HG03095 (cell line): Measurements from ENCODE around the gene CTU1.

Experiments used
- ATAC-seq: cut with Tn5 transposase; IDR thresholded peaks from one replicate; pipeline ENCODE4 v1.9.1; 2021; ENCODE audit warnings: moderate library complexity; ENCODE audit not compliant: unreplicated experiment

The CTU1 gene

DNA sequence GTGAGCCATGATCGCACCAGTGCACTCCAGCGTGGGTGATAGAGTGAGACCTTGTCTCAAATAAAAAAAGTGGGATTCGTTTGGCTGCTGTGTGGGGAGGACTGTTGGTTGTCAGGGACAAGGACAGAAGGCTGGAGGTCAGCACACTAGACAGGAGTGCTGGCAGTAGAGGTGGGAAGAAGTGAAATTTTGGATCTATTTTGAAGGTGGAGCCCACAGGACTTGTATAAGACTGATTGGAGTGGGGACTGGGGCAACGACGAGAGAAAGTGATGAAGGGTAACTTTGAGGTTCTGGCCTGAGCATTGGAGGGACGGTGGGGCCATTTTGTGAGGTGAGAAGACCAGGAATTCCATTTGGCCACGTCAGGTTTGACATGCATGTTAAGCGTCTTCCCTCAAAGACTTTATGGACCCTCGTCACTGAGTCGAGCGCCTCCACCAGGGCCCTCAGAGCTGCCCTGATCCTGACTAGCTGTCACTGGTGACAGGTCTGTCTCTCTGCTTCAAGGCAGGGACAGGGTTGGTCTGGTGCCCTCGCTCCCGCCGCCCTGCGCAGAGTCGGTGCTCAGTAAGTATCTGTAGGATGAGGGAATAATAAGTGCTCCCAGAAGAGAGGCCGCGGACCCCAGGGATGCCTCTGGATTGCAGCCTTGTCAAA lies 673 bp downstream of the CTU1 start:
- no peak for ATAC-seq

DNA sequence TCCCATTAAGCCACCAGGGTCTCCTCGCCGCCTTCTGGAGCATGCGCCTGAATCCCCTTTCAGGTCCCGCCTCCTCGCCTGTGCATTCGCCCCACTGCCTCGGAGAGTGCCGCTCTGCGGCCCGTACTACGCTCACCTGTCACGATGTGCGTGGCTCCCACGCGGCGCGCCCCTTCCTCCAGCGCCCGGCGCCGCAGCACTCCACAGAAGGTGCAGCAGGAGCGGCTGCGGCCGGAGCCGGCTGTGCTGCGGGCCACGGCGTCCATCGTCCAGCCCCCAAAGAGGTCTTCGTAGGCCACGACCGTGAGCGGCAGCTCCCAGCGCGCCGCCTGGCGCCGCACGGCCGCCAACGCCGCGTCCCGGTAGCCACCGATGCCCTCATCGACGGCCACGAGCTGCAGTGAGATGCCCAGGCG lies 4.3 kb downstream of the CTU1 start:
- ATAC-seq, result no peak

DNA sequence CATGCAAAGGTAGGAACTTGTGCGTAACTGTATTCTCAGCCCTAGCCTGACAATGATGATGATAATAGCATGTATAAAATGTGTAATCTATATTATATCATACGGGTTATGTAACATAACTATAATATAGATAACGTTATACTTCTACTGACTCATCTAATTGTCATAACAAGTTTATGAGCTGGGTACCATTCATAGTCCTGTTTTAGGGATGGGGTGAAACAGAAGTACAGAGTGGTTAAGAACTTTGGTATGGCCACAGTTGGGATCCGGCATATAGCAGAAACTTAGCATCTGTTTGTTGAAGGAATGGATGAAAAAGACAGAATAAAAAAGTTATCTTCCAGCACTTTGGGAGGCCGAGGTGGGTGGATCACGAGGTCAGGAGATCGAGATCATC lies 5.2 kb downstream of the CTU1 start:
- ATAC-seq, result no peak

DNA sequence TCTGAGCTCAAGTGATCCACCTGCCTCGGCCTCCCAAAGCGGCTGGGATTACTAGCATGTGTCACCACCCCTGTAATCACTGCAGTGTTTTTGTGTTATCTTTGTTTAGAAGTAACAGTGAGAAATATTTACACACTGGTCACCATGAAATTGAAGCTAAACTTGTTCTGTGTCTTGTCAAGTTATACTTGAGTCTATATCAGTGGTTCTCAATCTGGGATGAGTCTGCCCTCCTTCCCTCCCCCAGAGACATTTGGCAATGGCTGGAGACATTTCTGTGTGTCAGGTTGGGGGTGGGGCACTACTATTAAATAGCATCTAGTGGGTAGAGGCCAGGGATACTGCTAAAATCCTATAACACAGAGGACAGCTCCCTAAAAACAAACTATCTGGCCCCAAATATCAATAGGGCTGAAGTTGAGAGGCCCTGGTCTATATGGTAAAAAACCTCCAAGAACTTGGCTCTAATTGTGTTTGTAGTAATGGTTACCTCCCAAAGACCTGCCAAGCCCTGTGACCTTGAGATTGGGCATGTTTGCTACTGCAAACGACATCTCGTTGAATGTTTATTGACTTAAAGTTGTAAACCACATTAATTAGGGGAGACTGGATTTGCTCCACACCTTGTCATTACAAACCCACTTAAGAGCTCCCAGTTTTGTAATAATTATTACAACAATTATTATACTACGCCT lies 6.9 kb downstream of the CTU1 start:
- no peak for ATAC-seq

DNA sequence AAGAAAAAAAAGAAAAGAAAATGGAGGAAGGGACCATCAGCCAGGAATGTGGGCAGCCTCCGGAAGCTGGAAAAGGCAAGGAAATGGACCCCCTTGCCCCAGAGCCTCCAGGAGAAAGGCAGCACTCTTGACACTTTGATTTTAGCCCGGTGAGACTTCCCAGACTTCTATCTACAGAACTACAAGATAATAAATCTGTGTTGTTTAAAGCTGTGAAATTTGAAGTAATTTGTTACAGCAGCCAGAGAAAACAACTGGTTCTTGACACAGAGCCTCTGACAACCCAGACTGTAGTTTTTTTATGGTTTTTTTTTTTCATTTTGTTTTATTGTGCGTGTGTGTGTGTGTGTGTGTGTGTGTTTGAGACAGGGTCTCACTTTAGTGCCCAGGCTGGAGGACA lies 7.6 kb downstream of the CTU1 start:
- ATAC-seq, result no peak

DNA sequence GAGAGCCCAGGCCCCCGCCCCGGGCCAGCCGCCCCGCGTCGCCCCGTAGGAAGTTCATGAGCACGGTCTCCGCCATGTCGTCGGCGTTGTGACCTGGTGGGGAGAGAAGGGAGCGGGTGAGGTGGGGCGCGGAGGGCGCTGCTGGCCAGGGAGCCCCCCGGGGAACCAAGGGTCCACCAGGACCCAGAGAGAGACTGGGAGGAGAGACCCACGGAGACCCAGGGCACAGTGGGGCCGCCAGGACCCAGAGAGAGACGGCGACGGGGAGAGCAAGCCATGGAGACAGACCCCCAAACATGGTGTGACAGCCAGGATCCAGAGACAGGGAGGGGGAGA lies 9.2 kb downstream of the CTU1 start:
- no peak for ATAC-seq

DNA sequence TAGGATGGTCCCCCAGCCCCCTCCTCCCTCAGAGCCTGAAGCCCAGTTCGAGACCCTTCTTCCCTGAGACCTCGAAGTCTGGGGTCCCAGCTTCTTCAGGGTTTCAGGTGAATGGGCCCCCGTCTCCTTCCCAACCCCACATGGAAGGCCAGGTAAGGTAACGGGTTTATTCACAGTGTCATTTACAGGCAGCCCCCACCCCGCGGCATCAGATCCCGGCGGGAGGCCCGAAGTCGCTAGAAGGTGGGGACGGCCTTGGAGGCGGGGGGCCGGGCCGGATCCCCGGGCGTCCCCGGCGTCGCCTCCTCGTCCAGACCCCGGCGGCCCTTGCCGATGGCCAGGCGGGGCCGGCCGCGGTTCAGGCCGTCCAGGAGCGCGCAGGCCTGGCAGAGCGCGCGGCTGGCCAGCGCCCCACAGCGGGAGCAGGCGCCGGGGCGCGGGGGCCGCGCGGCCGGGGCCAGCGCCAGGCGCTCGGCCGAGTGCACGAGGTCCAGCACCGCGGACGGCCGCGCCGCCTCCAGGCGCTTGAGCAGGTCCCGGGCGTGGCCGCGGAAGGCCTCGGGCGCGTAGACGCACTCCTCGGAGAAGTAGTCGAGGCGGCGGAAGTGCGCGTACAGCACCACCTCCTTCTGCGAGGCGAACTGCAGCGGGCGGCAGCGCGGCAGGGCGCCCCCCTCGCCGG lies 9.7 kb downstream of the CTU1 start:
- no peak for ATAC-seq

DNA sequence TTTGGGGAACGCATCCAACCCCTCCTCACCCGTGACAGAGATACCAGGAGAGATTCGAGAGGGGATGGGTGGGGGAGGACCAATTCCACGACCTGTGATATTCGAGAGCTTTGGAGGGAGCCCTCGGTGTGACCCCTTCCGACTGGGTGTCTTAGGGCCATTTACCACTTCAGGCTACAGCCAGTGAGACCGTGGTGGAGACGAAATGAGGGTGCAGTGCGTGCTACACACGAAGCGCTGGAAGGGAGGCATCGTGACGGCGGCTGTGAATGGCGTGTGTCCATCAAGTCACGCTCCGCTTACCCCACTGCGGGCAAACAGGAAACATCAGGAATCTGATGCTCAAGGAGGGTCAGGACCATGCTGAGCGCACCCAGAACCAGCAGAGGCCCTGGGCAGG lies 10.4 kb downstream of the CTU1 start:
- no peak for ATAC-seq

DNA sequence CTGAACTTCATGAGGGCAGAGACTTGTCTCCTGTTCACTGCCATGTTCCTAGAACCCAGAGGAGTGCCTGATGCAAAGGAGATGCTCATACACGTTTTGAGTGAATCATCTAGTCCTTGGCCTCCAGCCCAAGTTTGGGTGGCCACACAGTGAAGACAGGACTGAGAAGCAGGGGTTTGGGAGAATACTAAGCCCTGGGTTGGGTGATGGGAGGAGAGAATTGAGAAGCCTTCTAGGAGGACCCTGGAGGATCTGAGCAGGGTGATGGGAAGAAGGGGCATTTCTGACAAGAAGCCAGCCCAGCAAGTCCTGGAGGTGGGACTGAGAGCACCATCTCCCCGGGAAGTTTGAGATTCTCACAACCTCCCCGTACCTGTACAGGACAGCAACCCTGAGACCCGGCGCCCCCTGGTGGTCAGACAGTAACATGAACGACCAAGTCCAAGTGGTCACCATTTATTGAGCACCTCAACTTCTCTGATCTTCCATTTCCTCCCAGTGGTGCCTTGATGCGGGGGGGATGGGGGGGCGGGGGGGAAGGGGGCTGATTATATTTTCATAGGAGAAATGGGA lies 11.0 kb downstream of the CTU1 start:
- no peak for ATAC-seq

DNA sequence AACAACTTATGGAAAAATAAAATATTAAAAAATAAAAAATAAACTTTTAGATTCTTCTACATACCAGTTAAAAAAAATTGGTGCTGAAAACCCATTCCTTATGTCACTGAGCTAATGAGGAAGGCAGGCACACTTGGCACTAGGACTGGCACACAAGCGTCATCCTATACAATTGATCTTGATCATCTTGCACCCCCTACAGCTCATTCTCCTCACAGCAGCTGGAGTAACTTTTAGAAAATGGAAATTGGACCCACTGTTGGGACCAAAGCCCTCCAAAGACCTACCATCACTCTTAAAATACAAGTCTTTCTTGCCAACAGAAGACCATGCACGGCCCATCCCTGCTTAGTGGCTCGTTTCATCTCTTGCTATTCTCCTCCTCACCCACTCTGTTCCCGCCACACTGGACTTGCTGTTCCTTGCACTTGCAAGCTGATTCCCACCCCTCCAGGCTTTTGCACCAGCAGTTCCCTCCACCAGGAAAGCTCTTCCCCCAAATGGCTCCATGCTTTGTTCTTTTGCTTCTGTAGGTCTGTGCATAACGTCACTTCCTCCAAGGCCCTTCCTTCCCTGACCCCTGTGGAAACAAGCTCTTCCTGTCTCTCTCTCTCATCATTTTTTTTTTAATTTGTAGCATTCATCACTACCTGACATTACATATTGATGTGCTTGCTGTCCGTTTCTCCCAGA lies 11.6 kb downstream of the CTU1 start:
- ATAC-seq, result no peak

DNA sequence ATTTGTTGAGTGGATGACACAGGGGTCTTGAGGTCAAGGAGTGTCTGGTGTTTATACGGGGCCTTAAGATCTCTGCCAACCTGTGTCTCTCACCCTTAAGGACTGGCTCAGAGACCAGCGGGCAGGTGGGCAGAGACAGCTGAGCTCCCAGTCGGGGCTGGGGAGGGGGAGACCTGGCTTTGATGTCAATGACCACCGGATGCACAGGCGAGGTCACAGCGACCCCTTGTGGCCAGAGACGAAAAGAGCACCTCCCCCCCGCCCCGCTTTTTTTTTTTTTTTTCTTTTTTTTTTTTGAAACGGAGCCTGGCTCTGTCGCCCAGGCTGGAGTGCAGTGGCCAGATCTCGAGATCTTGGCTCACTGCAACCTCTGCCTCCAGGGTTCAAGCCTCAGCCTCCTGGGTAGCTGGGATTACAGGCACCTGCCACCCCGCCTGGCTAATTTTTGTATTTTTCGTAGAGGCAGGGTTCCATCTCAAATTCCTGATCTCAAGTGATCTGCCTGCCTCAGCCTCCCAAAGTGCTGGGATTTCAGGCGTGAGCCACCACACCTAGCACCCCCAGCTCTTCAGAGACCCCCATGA lies 13.4 kb downstream of the CTU1 start:
- no peak for ATAC-seq

DNA sequence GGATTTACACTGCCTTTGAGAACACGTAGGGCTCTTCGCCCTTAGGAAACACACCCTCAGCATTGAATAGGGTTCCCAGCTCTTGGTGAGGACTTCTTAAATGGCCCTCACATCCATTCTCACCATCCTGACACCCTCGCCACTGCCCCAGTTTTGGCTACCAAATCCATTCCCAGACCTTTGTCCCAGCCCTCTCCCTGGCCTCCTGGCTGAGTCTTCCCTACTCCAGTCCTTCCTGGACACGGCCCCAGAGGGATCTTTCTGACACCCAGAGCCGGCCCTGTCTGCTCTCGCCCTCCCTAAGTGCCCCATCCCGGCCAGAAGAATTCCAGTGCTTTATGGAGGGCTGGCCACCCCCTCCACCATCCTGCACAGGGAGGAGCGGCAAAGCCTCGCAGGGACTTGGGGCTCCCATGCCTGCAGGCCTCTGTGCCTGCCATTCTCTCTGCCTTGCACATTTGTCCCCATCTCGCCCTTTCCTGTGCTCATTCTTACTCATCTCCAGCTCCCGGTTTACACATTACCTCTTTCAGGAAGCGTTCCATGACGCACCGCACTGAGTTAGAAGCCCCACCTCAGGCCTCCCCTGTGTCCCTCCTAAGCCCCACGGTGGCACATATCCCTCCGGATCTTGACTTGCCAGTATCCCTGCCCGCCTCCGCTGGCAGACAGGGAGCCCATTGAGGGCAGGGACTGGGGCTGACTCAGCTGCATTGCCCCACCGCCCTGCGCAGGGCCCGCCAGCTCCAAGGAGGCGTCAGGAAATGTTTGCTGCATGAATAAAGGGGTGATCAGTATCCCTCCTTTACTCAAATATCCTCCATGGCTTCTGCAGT lies 14.5 kb downstream of the CTU1 start:
- ATAC-seq, result no peak

DNA sequence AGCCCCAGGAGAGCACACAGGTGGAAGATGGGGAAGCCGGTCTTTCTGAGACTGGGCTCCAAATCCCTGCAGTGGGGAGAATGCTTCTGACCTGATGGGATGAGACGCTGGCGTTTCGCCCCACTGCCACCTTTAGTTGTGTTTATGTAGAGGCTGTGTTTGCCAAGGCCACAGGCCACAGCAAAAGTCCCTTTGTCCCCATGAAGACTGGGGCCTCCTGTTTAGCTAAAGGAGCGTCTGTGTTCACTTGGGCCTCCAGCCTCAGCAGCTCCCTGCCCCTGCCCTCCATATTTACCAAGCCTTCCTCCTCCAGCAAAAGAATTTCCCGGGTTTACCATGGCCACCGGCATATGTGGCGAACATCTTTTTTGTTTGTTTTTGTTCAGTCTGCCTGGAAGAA lies 15.1 kb downstream of the CTU1 start:
- ATAC-seq, result no peak

DNA sequence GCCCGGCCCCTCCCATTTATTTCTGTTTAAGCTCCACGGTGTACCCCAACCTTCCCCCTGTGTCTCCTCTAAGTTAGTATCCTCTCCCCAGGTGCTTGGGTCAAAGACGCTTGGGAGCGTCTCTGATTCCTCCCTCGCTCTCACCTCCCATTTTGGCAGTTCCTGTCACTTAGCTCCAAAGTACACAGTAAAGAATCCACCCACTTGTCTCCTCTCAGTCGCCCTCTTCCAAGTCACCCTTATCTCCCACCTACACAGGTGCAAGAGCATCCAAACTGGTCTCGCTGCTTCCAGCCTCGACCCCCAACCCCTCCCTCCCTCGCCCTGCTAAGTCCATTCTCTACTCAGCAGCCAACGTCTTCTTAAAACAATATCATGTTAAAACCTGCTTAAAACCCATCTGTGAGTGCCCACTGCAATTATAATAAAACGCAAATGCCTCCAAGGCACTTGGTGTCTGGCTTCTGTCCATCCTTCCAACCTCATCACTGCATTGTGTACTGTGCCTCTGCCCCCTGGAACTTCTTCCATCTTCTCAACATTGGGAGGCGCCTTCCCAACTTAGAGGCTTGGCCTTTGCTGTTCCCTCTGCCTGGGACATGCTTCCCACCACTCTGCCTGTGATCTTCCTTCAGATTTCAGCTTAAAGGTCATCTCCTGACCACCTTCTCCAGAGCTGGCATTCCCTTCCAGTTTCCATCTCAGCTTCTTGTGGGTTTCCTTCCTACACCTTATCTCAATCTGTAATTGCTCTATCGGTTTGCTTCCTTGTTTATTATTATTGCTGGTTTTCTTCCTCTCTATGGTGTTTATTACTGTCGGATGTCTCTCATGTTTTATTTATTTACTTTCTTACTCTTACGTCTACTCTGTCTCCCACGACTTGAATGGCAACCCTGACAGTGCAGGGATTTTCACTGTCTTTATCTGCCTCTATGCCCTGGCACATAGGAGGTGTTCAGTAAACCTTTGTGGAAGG lies 16.0 kb downstream of the CTU1 start:
- no peak for ATAC-seq

DNA sequence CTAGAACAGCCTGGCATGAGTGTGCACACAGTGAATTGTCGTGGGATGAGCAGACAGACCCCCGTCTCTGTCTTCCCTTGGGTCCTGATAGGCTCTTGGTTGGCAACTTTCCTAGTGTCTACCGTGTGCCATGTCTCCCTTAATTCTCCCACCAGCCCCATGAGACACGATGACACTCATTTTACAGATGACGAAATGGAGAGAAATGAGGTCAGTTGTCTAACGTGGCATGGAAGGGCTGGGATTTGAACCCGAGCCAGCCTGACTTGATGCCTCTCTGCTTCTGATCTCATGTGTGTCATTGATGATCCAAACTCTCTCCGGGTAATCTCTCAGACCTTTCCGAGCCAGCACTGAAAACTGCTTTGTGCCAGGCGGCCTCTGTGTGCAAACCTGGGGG lies 17.1 kb downstream of the CTU1 start:
- no peak for ATAC-seq

DNA sequence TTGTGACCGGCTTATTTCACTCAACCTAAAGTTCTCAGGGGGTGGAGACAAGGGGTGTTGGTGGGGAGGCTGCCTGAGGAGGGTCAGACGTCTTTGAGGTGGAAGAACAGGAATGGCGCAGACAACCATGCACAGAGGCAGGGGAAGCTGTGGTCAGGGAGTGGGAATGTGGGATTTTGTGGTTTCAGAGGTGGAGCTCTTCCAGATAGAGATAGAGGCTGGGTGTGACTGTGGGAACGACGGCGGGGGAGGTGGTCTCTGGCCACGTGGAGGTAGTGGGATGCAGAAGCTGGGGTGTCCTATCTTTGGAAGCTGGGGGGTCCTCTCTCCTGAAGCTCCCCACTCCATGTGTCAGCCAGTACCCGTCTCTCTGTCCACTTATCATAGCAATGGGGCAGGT lies 17.7 kb downstream of the CTU1 start:
- no peak for ATAC-seq

DNA sequence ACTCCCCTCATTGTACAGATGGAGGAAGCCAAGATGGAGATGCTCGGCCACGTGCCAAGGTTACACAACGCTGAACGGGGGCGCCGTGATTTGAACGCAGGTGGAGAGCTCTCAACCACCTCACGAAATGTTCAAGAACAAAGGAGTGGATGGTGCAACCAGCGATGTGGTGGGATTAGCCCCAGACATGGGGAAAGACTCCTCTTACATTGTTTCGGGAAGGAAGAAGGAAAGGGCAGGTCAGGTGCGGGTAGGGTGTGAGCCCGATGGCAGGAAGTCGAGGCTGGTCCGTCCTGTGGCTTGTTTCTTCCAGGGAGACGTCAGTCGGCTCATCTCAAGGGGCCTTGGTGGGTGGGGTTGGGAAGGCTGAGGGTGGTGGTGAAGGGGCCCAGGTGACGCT lies 18.4 kb downstream of the CTU1 start:
- no peak for ATAC-seq

DNA sequence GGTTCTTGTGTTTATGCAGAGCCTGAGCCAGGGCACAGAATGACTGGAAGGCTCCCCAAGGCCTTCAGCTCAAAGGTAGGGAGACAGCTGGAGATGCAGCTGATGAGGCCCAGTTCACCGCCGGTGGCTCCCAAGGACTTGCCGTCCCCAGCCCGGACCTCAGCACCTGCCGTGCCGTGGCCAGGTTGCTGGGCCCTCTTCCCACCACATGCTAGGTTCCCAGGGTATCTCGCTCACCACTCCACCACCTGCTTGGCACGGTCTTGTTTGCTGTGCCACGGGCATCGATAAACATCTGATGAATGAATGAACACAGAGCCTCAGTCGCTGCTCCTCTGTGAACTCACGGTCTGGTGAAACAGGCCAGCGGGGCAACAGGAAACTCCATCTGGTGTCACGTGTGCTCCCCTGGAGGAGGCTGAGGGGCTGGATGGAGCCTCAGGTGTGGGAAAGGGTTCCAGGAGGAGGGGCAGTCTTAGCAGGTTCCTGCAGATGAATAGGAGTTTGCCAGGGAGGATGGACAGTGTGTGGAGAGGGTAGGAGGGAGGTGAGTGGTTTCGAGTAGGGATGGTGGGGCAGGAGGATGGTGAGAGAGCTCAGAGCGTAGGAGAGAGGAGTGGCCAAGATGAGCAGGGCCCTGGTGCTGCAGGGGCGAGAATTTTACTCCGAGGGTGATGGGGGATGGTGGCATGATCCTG lies 21.9 kb downstream of the CTU1 start:
- ATAC-seq, result no peak

DNA sequence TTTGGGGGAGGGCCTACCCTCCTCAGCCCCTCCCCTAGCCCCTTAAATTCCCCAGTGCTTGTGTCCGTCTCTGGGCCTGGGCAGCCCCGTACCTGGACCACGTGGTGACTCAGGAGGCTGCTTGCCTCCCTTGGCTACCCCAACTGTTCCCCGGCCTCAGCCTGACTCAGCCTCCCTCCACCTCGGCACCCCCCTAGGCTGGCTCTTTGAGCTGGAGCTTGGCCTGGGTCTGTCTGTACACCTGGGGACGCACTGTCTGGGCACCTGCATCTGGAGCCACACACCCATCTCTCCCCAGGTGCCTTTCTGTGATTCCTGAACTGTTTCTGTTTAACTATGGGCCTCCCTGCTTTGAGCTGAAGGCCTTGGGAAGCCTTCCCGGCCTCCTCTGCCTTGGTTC lies 23.7 kb downstream of the CTU1 start:
- ATAC-seq, result no peak
